GM19035 (cell line): Measurements from ENCODE around the gene HORMAD1.
"Not testable (repeated sequence)": the region's sequence is repeated elsewhere in the genome, so short reads cannot be mapped to it uniquely, and the experiment has no call there.

ENCODE experiments used
- ATAC-seq: cut with Tn5 transposase; IDR thresholded peaks from one replicate; pipeline ENCODE4 v1.9.1; 2021; ENCODE audit not compliant: unreplicated experiment

The HORMAD1 gene, protein sequence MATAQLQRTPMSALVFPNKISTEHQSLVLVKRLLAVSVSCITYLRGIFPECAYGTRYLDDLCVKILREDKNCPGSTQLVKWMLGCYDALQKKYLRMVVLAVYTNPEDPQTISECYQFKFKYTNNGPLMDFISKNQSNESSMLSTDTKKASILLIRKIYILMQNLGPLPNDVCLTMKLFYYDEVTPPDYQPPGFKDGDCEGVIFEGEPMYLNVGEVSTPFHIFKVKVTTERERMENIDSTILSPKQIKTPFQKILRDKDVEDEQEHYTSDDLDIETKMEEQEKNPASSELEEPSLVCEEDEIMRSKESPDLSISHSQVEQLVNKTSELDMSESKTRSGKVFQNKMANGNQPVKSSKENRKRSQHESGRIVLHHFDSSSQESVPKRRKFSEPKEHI

DNA sequence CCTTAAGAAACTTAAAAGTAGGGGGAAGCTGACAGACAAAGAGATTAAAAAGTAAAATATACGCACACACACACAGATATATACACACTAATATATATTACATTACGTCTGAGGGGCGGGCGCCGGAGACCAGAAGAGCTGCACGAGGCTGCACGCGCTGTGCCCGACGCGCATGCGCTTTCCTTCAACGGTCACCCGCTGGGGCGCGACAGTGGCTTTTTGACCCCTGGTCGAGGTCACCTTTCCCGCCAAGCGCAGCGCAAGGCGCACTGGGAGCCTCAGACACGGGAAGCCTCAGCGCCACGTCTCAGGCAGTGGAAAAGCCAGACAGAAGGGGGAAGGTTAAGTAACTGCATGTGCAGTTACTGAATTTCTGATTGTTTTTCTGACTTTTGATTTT, at the start of gene HORMAD1:
HORMAD1 (minus strand) TSS at position 193 of the 400 bp plus-strand sequence. CDS start 1,390 bp downstream, outside the sequence.
- ATAC-seq, result no peak

DNA sequence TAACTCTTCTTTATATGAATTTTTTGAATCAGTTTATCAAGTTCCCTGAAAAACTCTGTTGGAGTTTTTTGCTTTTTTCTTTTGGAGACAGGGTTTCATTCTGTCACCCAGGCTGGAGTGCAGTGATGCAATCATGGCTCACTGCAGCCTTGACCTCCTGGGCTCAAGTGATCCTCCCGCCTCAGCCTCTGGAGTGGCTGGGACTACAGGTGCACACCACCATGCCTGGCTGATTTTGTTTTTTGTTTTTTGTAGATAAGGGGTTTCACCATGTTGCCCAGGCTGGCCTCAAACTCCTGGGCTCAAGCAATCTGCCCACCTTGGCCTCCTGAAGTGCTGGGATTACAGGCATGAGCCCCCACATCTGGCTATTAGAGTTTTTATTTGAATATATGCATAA, 47.0 kb upstream of the HORMAD1 start:
- not testable (repeated sequence) for ATAC-seq

DNA sequence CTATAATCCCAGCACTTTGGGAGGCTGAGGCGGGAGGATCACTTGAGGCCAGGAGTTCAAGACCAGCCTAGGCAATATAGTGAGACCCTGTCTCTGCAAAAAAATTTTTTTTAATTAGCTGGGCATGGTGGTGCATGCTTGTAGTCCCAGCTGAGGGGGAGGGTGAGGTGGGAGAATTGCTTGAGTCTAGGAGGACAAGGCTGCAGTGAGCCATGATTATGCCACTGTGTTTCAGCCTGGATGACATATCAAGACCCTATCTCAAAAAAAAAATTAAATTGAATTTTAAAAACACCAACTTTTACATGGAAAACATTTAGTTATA, 45.2 kb upstream of the HORMAD1 start:
- not testable (repeated sequence) for ATAC-seq

GRCh38 chr1:150765296-150765976, 44.7 kb upstream of the HORMAD1 start, which contains the start of gene CTSS:
Gene CTSS (minus strand): TSS chr1:150765778. CDS start chr1:150764763, 1,015 bp downstream.
- ATAC-seq, result peak; percentile 91

GRCh38 chr1:150764617-150765101, 44.0 kb upstream of the HORMAD1 start:
- ATAC-seq, result no peak

DNA sequence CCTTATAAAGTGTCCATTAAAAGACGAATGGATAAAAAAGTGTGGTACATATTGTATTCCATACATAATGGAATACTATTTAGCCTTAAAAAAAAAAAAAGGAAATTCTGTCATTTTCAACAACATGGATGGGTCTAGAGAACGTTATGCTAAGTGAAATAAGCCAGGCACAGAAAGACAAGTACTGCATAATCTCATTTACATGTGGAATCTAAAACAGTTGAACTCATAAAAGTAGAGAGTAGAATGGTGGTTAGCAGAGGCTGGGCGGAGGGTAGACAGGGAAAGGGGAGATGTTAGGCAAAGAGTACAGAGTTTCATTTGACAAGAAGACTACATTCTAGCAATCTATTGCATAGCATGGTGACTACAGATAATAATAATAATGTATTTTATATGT, 42.3 kb upstream of the HORMAD1 start:
- ATAC-seq, result no peak

GRCh38 chr1:150762552-150762951, 41.9 kb upstream of the HORMAD1 start:
- no peak for ATAC-seq

DNA sequence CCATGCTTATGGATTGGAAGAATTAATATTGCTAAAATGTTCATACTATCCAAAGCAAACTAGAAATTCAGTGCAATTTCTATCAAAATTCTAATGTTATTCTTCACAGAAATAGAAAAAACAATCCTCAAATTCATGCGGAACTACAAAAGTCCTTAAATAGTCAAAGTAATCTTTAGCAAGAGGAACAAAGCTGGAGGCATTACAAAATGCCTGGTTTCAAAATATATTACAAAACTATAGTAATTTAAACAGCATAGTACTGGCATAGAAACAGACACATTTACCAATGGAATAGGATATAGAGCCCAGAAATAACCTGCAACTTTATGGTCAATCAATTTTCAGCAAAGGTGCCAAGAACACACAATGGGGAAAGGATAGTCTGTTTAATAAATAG, 41.1 kb upstream of the HORMAD1 start:
- no peak for ATAC-seq

- no peak for ATAC-seq
Measured at GRCh38 chr1:150760013-150760412, 39.3 kb upstream of the HORMAD1 start.

DNA sequence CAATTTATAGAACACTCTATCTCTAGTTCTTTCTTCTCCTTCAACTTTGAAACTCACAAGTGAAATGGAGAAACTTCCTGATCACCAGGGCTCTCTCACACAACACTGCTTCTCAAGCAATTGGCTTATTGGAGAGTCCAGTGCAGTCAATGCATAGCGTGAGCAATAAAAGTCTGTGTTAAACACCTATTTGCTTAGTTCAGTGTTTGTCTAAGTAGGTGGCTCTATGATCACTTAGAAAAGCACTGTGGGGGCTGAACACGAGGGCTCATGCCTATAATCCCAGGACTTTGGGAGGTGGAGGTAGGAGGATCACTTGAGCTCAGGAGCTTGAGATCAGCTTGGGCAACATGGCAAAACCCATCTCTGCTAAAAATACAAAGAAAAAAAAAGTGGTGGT, 32.7 kb upstream of the HORMAD1 start:
- no peak for ATAC-seq

GRCh38 chr1:150751443-150751842, 30.7 kb upstream of the HORMAD1 start:
- ATAC-seq, result no peak

DNA sequence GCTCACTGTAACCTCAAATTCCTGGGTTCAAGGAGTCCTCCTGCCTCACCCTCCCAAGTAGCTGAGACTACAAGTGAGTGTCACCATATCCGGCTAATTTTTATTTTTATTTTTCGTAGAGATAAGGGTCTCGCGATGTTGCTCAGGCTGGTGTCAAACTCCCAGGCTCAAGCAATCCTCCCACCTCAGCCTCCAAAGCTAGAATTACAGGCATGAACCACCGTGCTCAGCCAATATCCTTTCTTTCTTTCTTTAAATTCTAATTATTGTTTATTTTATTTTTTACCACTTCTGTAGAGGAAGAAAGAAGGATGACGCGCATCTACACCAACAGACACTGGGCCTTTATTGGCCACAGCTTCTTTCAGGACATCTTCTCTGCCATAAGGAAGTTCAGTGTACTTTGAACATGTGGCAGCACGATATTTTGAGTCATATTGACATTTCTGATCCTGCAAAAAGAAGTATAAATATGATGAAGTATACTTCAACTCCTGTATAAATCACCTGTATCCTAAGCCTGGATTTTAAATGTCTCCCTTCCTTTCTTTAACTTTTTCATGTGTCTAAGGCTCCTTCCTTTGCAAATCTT, 29.1 kb upstream of the HORMAD1 start:
- no peak for ATAC-seq

DNA sequence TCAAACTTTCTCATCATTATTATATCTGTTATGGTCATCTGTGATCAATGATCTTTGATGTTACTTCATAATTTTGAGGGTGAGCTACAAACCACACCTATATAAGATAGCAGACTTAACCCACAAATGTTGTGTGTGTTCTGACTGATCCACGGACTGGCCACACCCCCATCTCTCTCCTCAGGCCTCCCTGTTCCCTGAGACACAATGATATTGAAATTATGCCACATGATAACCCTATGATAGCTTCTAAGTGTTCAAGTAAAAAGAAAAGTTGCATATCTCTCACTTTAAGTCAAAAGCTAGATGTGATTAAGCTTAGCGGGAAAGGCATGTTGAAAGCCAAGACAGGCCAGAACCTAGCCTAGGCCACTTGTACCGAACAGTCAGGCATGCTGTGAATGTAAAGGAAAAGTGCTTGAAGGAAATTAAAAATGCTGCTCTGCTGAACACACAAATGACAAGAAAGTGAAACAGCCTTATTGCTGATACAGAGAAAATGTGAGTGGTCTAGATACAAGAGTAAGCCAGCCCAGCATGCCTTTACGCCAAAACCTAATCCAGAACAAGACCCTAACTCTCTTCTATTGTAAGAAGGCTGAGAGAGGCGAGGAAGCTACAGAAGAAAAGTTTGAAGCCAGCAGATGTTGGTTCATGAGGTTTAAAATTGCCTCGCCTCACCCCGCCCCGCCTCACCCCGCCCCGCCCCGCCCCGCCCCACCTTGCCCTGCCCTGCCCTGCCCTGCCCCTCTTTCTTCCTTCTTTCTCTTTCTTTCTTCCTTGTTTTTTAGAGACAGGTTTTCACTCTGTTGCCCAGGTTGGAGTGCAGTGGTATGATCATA, 28.4 kb upstream of the HORMAD1 start:
- no peak for ATAC-seq

GRCh38 chr1:150730130-150730721, 9.5 kb upstream of the HORMAD1 start:
- no peak for ATAC-seq

DNA sequence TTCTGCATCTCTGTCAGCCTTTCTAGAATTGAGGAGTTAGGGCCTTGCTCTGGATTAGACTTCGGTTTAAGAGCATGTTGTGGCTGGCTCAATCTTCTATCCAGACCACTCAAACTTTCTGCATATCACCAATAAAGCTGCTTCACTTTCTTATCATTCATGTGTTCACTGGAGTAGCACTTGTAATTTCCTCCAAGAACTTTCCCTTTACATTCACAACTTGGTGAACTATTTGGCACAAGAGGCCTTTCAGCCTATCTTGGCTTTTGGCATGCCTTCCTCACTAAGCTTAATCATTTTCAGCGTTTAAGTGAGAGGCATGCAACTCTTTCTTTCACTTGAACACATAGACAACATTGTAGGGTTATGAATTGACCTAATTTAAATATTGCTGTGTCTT, 3.6 kb upstream of the HORMAD1 start:
- no peak for ATAC-seq

GRCh38 chr1:150720098-150720497, 597 bp downstream of the HORMAD1 start:
- ATAC-seq, result no peak

DNA sequence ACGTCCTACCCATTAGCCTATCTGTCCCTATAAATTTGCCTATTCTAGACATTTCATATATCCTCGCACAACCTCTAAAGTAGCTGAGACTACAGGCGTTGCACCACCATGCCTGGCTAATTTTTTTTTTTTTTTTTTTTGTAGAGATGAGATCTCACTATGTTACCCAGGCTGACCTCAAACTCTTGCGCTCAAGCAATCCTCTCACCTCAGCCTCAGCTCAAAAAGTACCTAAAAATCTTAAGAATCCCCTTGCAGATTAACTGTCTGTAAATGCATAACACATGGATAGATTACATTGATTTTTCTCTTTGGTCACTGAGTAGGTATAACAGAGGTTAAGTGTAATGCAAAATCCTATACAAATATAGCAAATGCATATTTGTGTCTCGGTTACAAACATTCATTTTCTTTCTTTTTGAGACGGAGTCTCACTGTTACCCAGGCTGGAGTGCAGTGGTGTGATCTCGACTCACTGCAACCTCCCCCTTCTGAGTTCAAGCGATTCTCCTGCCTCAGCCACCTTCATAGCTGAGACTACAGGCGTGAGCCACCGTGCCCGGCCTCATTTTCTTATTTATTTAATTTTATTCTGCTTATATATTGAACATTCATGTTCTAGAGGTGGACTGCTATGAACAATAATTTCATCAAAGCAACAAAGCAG, 2.3 kb downstream of the HORMAD1 start:
- ATAC-seq, result no peak

DNA sequence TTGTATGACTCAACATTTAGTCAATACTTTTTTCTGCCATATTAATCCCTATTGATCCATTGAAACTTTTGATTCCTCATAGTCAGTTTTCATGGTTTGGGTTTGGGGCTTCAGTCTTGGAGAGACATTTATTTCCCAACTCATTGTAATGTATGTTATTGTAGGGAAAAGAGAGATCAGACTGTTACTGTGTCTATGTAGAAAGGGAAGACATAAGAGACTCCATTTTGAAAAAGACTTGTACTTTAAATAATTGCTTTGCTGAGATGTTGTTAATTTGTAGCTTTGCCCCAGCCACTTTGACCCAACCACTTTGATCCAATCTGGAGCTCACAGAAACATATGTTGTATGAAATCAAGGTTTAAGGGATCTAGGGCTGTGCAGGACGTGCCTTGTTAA, 11.7 kb downstream of the HORMAD1 start:
- ATAC-seq, result not testable (repeated sequence)

- ATAC-seq, result no peak
Measured at GRCh38 chr1:150708595-150708994, 12.1 kb downstream of the HORMAD1 start.

DNA sequence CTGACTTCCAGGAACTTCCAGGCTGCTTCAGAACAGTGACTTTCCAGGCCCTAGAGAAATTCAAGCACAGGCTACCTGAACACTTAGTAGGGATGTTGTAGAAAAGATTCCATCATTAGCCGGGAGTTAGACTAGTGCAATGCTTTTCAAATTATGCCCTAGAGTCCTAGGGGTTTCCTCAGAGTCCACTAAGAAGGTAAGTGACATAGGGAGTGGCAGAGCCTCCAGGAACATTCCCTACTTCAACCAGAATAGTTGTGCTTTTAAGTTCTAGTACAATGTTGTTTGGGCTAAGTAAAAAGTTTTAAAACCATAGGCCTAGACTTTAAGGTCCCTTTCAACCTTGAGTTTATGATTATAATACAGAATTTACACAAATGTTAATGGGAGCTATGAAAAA, 14.6 kb downstream of the HORMAD1 start:
- no peak for ATAC-seq
